Kidney epithelial cell (primary cell): Measurements from ENCODE around the gene NPTXR. TPM values are rescaled to one million over a fixed set of nuclear protein-coding genes. Genes with fewer than 3 reads are reported as not detected.
A peak's percentile ranks its signal among the peaks of the same experiment; 100 is the strongest.

Experiments used
- DNase-seq: peaks from one replicate; pipeline ENCODE4 v3.0.0-alpha.2; 2010; ENCODE audit warnings: low read depth
- H3K27me3 ChIP-seq: 2 replicates; pipeline ENCODE4 v1.6.0; 2011; ENCODE audit warnings: low read length; ENCODE audit not compliant: control insufficient read depth, insufficient read depth
- H3K36me3 ChIP-seq: 2 replicates; pipeline ENCODE4 v1.5.1; 2011; ENCODE audit warnings: low read length; ENCODE audit not compliant: control insufficient read depth, insufficient read depth
- H3K4me3 ChIP-seq: 2 replicates; pipeline ENCODE4 v1.5.1; 2011; ENCODE audit warnings: low read depth, mild to moderate bottlenecking, control low read depth, low read length
- CTCF ChIP-seq: IDR thresholded peaks from 2 replicates; pipeline ENCODE4 v1.5.1; 2011; ENCODE audit warnings: mild to moderate bottlenecking, moderate library complexity, low read length, control low read depth, inconsistent platforms; ENCODE audit not compliant: insufficient read depth, poor library complexity, severe bottlenecking
- total RNA-seq: library from RNA; depleted of rRNA; stranded (reverse); fragments of >200 nt; gene quantifications from 2 replicates; pipeline ENCODE4 v1.2.3, GENCODE V29; 2015

NPTXR gene
- total RNA-seq, 1 donor from 2014 or later, result 2.4 TPM

- H3K4me3 ChIP-seq, result peak overlapping the region; percentile 88
- H3K27me3 ChIP-seq, result peaks cover 12% of the 10 kb centered on the region
- no peak for DNase-seq
- H3K36me3 ChIP-seq, result no peaks in the 10 kb centered on the region
- TF ChIP-seq CTCF, result no peak
Observed at GRCh38 chr22:38793317-38793716, 50.5 kb downstream of the NPTXR start.

GRCh38 chr22:38792833-38793232, 51.0 kb downstream of the NPTXR start:
- DNase-seq, result no peak
- H3K4me3 ChIP-seq, result peak overlapping the region; percentile 88
- H3K36me3 ChIP-seq, result no peaks in the 10 kb centered on the region
- TF ChIP-seq CTCF, result no peak
- H3K27me3 ChIP-seq, result peaks cover 12% of the 10 kb centered on the region

GRCh38 chr22:38789606-38790005, 54.2 kb downstream of the NPTXR start:
- no peaks in the 10 kb centered on the region for H3K27me3 ChIP-seq
- no peak overlapping the region for H3K4me3 ChIP-seq
- H3K36me3 ChIP-seq, result no peaks in the 10 kb centered on the region
- no peak for DNase-seq
- no peak for TF ChIP-seq CTCF

- TF ChIP-seq CTCF, result no peak
- H3K36me3 ChIP-seq, result no peaks in the 10 kb centered on the region
- H3K27me3 ChIP-seq, result no peaks in the 10 kb centered on the region
- H3K4me3 ChIP-seq, result no peak overlapping the region
- no peak for DNase-seq
Observed at GRCh38 chr22:38788846-38789245, 55.0 kb downstream of the NPTXR start.

- TF ChIP-seq CTCF, result no peak
- DNase-seq, result peak; percentile 41
Observed at GRCh38 chr22:38788021-38788816, 55.6 kb downstream of the NPTXR start.

GRCh38 chr22:38786631-38787030, 57.2 kb downstream of the NPTXR start:
- H3K36me3 ChIP-seq, result no peaks in the 10 kb centered on the region

More at GRCh38 chr22:38788021-38788816, 55.6 kb downstream of the NPTXR start:
- H3K27me3 ChIP-seq, result no peaks in the 10 kb centered on the region
- no peaks in the 10 kb centered on the region for H3K36me3 ChIP-seq
- H3K4me3 ChIP-seq, result no peak overlapping the region

More at GRCh38 chr22:38786631-38787030, 57.2 kb downstream of the NPTXR start:
- Histone ChIP-seq H3K27me3 (no peaks in the 10 kb centered on the region), H3K4me3 (no peak overlapping the region)
- no peak for DNase-seq
- no peak for TF ChIP-seq CTCF
